Endometrial microvascular endothelial cells (primary cell): ENCODE measurements around the gene TTC3. TPM values are rescaled to one million over a fixed set of nuclear protein-coding genes. Genes with fewer than 3 reads are reported as not detected.

Experiments
- in situ Hi-C: cut with HindIII; loops from 2 replicates; pipeline ENCODE4 v1.10.0; 2017; ENCODE audit warnings: low sequenced_read_pairs, low pct_unique_long_range_greater_than_20kb; ENCODE audit errors: inconsistent ontology term
- total RNA-seq: library from RNA; depleted of rRNA; stranded (reverse); fragments of >200 nt; gene quantifications from one replicate; pipeline ENCODE4 v1.2.3, GENCODE V29; 2015; ENCODE audit errors: inconsistent ontology term

TTC3 gene
- total RNA-seq, 1 donor from 2014 or later, result 45.9 TPM

GRCh38 chr21:37176716-37177115, 103.7 kb downstream of the TTC3 start:
- in situ Hi-C loops, result no loop called here

DNA sequence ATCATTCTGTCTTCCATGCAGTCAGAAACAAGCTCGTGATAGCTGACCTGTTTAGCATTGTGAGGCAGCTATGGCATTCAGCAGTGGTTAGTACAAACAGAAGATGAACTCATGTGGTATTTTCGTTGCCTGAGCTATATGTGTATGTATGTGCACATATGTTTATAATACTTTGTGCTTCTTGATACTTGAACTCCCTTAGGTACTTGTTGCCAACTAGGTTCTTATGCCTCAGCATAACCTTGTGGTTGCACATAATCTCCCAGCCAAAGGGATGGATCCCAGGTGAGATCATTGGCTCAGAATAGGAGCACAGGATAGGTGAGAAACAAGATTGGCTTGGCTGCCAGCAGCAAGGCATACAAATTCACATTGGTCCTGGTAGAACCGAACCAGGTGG, 108.0 kb downstream of the TTC3 start:
- in situ Hi-C loops, result no loop called here

DNA sequence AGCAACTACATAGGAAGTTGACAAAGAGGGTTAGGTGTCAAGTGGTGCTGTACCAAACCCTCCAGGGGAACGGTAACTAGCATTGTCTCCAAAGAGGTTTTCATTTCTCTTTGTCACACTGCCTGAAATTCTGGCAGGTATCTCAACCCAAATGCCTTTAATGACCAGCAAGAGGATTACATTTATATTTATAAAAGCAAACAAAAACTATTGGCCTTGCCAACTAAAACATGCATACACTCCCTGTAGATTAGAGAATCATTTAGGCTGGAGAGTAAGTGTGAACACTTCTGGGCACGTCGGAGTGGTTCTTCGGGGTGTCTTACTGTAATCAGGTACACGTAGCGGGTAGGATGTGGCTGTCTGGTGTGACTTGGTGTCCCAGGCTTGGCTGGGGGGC, 109.2 kb downstream of the TTC3 start:
- in situ Hi-C loops, result no loop called here

DNA sequence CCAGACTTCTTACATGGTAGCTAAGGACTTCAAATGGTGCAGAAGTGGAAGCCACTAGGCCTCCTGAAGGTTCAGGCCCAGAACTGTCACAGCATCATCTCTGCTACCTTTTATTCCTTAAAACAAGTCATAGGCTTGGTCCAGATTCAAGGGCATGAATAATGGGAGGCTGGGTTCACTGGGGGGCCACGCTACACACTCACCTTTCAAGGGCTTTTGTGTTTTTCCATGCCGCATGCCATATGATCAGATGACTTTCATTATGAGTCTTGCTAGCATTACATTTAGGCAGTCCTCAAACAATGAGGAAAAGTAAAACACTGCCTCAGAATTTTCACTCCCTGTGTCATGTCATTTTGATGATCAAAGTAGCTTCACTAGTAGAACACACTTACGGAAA, 110.7 kb downstream of the TTC3 start:
- in situ Hi-C loops, result no loop called here

GRCh38 chr21:37184784-37185593, 111.9 kb downstream of the TTC3 start:
- in situ Hi-C loops, result no loop called here

- in situ Hi-C loops, result no loop called here
Measured at GRCh38 chr21:37186983-37187382, 113.9 kb downstream of the TTC3 start.

DNA sequence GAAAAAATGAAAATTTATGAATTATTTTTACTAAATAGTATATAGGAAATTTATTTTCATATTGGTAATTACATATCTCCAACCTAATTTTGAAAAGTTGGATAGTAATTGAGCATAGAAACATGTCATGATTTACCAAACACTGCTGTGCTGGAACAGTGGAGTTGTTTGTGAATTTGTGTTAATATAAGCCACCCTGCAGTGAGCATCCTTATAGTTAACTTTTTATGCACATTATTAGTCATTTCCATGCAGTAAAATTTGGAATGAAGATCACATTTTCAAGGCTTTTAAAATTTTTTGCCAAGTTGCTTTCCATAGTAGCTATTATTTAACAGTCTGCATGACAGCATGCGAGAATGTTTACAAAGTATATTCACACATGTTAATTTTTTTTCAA, 115.8 kb downstream of the TTC3 start:
- in situ Hi-C loops, result no loop called here

GRCh38 chr21:37192019-37192418, 119.0 kb downstream of the TTC3 start:
- in situ Hi-C loops, result no loop called here

DNA sequence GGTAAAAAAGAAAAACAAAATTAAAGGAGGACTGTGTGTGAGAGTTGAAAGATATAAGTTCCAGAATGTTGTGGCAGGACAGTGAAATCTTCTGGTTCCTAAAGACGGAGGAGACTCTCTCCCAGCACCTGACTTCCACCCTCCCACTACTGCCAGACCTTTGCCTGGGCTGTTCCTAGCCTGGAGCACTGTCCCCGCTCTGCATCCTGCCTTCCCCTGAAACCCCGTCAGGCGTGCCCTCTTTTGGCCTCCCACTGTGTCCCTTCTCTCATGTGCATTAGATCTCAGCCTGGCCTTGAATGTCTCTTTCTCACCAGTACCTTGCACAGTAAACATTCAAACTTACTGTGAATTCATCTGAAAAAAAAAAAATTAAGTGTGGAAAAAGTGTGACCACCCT, 120.0 kb downstream of the TTC3 start:
- in situ Hi-C loops, result no loop called here

DNA sequence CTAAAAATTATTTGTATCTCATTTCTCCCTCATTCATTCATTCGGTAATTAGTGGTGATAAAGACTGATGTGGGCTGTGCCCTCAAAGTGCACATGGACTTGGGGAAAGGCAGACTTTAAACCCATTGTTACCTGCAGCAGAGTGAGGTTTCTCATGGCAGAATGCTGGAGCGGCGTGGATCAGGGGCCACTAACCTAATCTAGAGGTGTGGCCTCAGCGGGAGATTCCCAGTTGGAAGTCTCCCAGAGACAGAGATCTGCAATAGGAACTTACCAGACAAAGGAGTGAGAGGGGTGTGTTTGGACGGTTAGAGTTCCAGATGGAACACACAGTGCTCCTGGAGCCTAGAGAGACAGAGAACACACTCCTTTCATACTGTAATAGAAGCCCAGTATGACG, 120.6 kb downstream of the TTC3 start:
- in situ Hi-C loops, result no loop called here

DNA sequence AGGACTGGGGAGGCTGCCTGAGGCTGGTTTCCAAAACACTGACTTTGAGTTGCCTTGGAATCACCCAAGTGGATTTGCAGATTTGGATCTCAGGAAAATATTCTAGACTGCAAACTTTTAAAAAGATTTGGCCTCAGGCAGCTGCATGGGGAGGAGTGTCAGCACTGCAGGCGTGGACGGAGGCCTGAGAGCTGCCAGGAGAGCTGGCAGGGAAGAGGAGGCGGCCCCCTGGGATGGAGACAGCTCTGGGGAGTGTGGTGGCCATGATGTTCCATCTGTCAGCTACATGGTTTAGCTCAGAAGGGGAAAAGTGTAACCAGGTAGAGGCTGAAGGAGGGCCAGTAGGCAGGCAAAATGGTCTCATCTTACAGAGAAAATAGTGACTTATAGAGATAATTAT, 122.0 kb downstream of the TTC3 start:
- in situ Hi-C loops, result no loop called here

- in situ Hi-C loops, result no loop called here
Measured at GRCh38 chr21:37195610-37196009, 122.6 kb downstream of the TTC3 start.

- in situ Hi-C loops, result no loop called here
Measured at GRCh38 chr21:37196847-37197246, 123.8 kb downstream of the TTC3 start.

DNA sequence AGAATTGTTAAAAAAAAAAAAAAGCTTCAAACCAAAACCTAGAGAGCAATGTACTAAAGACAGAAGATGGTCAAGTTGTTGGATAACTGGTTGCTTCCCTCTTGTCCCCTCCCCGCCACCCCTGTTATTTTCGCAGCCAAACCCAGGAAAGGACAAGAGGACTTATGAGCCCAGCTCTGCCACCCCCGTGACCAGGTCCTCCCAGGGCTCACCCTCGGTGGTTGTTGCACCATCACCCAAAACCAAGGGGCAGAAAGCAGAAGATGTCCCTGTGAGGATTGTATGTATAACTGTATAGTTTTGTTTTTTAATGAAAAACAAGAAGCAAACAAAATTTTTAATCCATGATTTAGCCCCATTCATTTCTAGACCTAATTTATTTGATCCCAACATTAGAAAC, 124.7 kb downstream of the TTC3 start:
- in situ Hi-C loops, result no loop called here

DNA sequence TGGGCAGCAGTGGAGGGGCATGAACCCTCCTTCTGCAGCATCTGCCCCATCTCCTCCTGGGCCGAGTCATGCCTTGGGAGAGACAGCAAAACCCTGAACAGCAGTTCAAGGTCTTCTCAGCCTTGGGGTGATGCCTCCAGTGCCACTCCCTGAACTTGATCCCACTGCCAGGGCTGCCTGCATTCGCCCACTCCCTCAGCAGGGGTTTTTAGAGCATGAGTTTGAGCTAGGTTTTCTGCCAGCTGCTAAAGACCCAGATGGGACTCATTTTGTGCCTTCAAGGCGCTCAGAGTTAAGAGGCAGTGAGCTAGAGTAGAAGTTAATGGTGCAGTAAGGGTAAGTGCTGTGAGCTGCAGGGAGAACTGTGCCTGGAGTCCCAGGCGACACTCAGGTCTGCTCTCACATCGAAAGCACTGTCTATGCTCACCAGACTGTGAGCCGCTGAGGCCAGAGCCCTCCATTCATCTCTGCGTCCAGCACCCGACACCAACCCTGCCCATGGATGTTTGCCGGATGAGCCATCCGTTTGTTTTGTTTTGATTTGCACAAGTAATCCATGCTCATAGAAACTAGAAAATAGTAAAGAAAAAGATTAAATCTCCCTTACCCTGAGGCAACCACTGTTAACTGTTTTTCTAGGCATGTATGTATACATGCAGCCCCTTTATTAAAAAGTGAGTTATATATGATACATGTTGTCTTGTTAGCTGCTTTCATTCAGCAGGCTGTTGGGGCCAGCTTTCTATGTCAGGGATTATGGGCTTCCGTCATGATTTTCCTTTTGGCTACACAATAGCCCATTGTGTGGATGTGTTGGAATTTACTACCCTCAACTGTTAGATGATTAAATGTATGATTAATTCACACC, 126.2 kb downstream of the TTC3 start:
- in situ Hi-C loops, result no loop called here

DNA sequence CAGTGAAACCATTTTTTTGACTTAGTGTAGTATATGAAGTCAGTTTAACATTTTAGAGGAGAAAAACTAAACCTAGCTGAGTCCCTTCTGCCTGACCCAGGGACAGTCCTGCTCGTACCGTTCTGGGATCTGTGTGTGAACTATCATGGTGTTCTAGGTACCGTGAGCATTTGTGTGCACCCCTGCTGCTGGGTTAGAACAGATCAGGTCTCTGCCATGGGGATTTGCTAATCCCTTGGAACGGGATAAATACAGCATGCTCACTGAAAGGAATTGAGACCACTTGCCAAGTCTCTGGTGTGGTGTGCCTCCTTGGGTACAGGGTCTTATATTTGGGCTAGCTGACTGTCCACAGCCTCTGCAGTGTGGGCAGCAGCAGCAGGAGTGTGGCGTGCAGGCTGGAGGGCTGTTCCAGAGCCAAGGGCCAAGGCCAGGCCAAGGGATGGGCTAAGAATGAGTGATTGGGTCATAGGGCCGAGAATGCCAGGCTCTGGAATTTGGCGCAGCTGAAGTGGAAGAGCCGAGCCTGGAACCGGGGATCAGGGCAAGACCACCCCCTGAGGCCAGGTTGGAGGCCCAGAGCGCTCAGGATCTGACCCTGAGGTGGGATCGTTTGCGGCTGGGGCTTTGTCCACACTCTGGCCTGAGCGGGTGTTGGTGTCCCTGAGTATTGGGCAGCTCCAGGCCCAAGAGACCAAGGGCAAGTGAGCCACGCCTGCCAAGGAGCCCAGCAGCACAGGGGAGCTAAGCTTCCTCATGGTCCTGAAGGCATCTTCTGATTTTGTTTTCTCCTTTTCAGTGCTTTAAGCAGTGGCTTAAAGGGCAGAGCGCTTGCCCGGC, 127.8 kb downstream of the TTC3 start:
- in situ Hi-C loops, result no loop called here

DNA sequence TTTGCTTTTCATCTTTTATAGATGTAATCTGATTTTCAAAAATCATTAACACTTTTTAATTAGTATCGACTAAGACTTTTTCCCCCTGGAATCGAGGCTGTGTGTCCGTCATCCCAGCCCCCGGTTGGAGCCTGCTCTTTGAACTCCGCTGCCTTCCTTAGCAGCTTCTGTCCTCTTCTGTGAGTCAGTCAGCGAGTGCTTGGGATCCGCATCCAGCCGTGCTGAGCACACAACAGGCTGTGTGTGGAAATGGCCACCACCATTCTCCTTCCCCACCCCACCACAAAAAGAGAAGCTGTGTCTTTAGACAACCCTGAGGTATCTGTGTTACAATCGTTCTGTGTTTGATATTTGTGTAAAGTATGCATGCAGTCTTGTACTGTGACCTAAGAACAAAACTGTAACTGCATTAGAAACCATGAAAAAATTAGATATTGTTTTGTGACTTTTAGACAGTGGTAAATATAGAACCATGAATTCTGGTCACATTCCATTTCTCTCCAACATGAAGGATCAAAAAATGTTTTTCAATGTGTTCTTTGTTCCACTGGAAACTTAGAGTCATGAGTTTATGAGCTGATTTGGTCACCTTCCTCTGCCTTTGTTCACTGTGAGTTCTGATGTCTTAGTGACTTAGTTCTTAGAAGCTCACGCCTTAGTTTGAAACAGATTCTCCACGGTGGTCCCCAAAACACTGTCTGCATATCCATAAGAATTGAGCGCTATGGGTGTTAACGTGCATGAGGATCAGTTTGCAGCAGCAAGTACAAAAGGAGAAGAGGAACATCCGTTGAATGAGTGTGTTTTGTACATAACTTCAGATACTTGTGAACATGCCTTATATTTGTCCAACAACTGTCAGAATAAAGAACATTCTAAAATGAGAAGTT, 129.4 kb downstream of the TTC3 start:
- in situ Hi-C loops, result no loop called here

- in situ Hi-C loops, result no loop called here
Measured at GRCh38 chr21:37204580-37204979, 131.5 kb downstream of the TTC3 start.
